Endothelial cell of umbilical vein (primary cell): ENCODE data around the gene FRMD4A. TPM values are rescaled to one million over a fixed set of nuclear protein-coding genes. Genes with fewer than 3 reads are reported as not detected.

ENCODE experiments used
- BruUV-seq: library from RNA; stranded (reverse); fragments of 400-500 nt; replicated peaks from 2 replicates; lab custom pipeline; 2021; lab: Mats Ljungman, UMichigan
- CTCF ChIA-PET: fragments of 300-600, 350-600 bp; sonication (Branson Sonifier 250); formaldehyde crosslinking; loops from one replicate; lab custom pipeline; 2021; ENCODE audit warnings: antibody characterized with exemption, inconsistent platforms; lab: Charles Lee
- POLR2A ChIA-PET: fragments of 300-600, 350-600 bp; sonication (Branson Sonifier 250); formaldehyde crosslinking; loops from one replicate; lab custom pipeline; 2021; ENCODE audit warnings: antibody characterized with exemption, inconsistent platforms; lab: Charles Lee
- DNase-seq: peaks from one replicate; pipeline ENCODE4 v3.0.0-alpha.2; 2011; ENCODE audit warnings: low read depth, low spot score
- FAIRE-seq: peaks from 2 replicates; lab custom pipeline; 2011; peaks lifted over from hg19 to GRCh38; lab: Jason Lieb, UNC
- H2AFZ ChIP-seq: 2 replicates; pipeline ENCODE4 v1.6.0; 2012; ENCODE audit warnings: low read depth, low read length, control low read depth, inconsistent platforms
- H3K27ac ChIP-seq: 2 replicates; pipeline ENCODE4 v1.5.1; 2011; ENCODE audit warnings: low read depth, mild to moderate bottlenecking, control low read depth, low read length, moderate library complexity; ENCODE audit not compliant: insufficient read depth
- H3K27me3 ChIP-seq, 2 experiments: 2 replicates each; pipeline versions ENCODE4 v1.6.0 to v1.6.1; 2011; ENCODE audit warnings: low read length in 2 of 2, mixed read lengths in 1 of 2; ENCODE audit not compliant: control insufficient read depth in 2 of 2, insufficient read depth in 2 of 2
- H3K36me3 ChIP-seq, 2 experiments: 2 replicates in 1 of 2; 3 replicates in 1 of 2; pipeline ENCODE4 v1.5.1; 2011; ENCODE audit warnings: low read length in 2 of 2, mild to moderate bottlenecking in 1 of 2, moderate library complexity in 1 of 2; ENCODE audit not compliant: control insufficient read depth in 2 of 2, insufficient read depth in 2 of 2; ENCODE audit errors: extremely low read depth in 1 of 2
- H3K4me1 ChIP-seq: 3 replicates; pipeline ENCODE4 v1.5.1; 2011; ENCODE audit warnings: mild to moderate bottlenecking, low read length; ENCODE audit not compliant: control insufficient read depth, insufficient read depth; ENCODE audit errors: extremely low read depth
- H3K4me2 ChIP-seq: 2 replicates; pipeline ENCODE4 v1.6.1; 2011; ENCODE audit warnings: low read length, control low read depth, mixed read lengths; ENCODE audit not compliant: insufficient read depth
- H3K4me3 ChIP-seq, 3 experiments: fragments of 200-600 bp in 1 of 3; sonication (generic), shearing (Covaris generic) in 1 of 3; replicated peaks in 1 of 3; 2 replicates each; pipeline ENCODE4 v1.5.1; 2011 to 2016; ENCODE audit warnings: control low read depth in 3 of 3, low read length in 3 of 3, mild to moderate bottlenecking in 2 of 3, inconsistent platforms in 1 of 3, low read depth in 1 of 3, moderate library complexity in 1 of 3; ENCODE audit not compliant: insufficient read depth in 1 of 3
- H3K79me2 ChIP-seq: 2 replicates; pipeline ENCODE4 v1.6.0; 2012; ENCODE audit warnings: low read length, inconsistent platforms; ENCODE audit not compliant: control insufficient read depth, insufficient read depth
- H3K9ac ChIP-seq: replicated peaks from 2 replicates; pipeline ENCODE3; 2011; ENCODE audit warnings: low read length, control low read depth; ENCODE audit not compliant: insufficient read depth; ENCODE audit errors: extremely low read depth
- H3K9me1 ChIP-seq: replicated peaks from 3 replicates; pipeline ENCODE4 v1.6.0; 2011; ENCODE audit warnings: mild to moderate bottlenecking, low read length; ENCODE audit not compliant: control insufficient read depth, insufficient read depth; ENCODE audit errors: extremely low read depth
- H3K9me3 ChIP-seq: replicated peaks from 2 replicates; pipeline ENCODE4 v1.5.1; 2012; ENCODE audit warnings: low read length, inconsistent platforms; ENCODE audit not compliant: control insufficient read depth, insufficient read depth
- H4K20me1 ChIP-seq: replicated peaks from 2 replicates; pipeline ENCODE3; 2011; ENCODE audit warnings: mild to moderate bottlenecking, low read length; ENCODE audit not compliant: control insufficient read depth, insufficient read depth; ENCODE audit errors: extremely low read depth
- EZH2 ChIP-seq: IDR thresholded peaks from 2 replicates; pipeline ENCODE4 v1.6.1; 2012; ENCODE audit warnings: borderline replicate concordance, low read depth, mild to moderate bottlenecking, moderate library complexity, low read length, inconsistent platforms; ENCODE audit not compliant: severe bottlenecking
- FOS ChIP-seq: IDR thresholded peaks from 2 replicates; pipeline ENCODE4 v1.6.1; 2011; ENCODE audit warnings: mild to moderate bottlenecking, low read length, moderate library complexity, borderline replicate concordance; ENCODE audit not compliant: insufficient read depth
- GATA2 ChIP-seq: IDR thresholded peaks from 2 replicates; pipeline ENCODE4 v1.7.0; 2011; ENCODE audit warnings: low read depth, mild to moderate bottlenecking, moderate library complexity, mixed read lengths, low read length; ENCODE audit not compliant: insufficient read length, insufficient read depth
- JUN ChIP-seq: IDR thresholded peaks from 2 replicates; pipeline ENCODE4 v1.6.1; 2011; ENCODE audit warnings: borderline replicate concordance, low read depth; ENCODE audit not compliant: insufficient read length, insufficient read depth
- MYC ChIP-seq: IDR thresholded peaks from one replicate; pipeline ENCODE4 v1.6.1; 2011; ENCODE audit warnings: mild to moderate bottlenecking, low read depth, low read length
- POLR2A ChIP-seq: IDR thresholded peaks from 2 replicates; pipeline ENCODE4 v1.6.1; 2012; ENCODE audit warnings: low read depth, mild to moderate bottlenecking, control low read depth, low read length
- POLR2AphosphoS5 ChIP-seq: IDR thresholded peaks from 2 replicates; pipeline ENCODE4 v1.6.1; 2012; ENCODE audit warnings: low read depth, mild to moderate bottlenecking, control low read depth, low read length, moderate library complexity; ENCODE audit not compliant: insufficient read depth
- dilution Hi-C: fragments of 300-500 bp; cut with MboI; formaldehyde crosslinking; loops from one replicate; pipeline ENCODE4 v1.15.0; 2019; ENCODE audit warnings: low sequenced_read_pairs; ENCODE audit not compliant: extremely low pct_ligation_motif_present
- intact Hi-C: fragments of 100-400 bp; cut with micrococcal nuclease; formaldehyde crosslinking; loops from one replicate; pipeline ENCODE4 v1.10.0; 2022
- polyA plus RNA-seq, 4 experiments: library from polyadenylated mRNA; depleted of rRNA in 3 of 4; stranded (reverse) in 3 of 4; unstranded in 1 of 4; fragments of >200 nt; gene quantifications; 2 replicates each; pipeline versions ENCODE4 v1.2.1 to v1.2.3, GENCODE V29; 2011 to 2012; ENCODE audit warnings: missing spikeins in 1 of 4
- total RNA-seq: library from RNA; stranded (reverse); gene quantifications from 2 replicates; pipeline ENCODE4 v1.2.3, GENCODE V29; 2021
- TF ChIP-seq, protein P1 (sequence below): IDR thresholded peaks from 2 replicates; pipeline ENCODE4 v1.6.1; 2011; ENCODE audit not compliant: insufficient read depth, insufficient read length
- TF ChIP-seq, protein P2 (sequence below), 2 donors: IDR thresholded peaks; 1 replicate in 1 of 2; 2 replicates in 1 of 2; pipeline ENCODE4 v1.5.1; 2011; ENCODE audit warnings: low read length in 2 of 2, mild to moderate bottlenecking in 2 of 2, moderate library complexity in 2 of 2, control low read depth in 1 of 2, inconsistent platforms in 1 of 2, low read depth in 1 of 2; ENCODE audit not compliant: insufficient read depth in 1 of 2; ENCODE audit errors: extremely low read depth in 1 of 2

FRMD4A gene
- total and polyA plus RNA-seq, 2 donors (not counting 3 experiments of a cell fraction or from before 2014, with no cell fraction given): 123 to 148 TPM

DNA sequence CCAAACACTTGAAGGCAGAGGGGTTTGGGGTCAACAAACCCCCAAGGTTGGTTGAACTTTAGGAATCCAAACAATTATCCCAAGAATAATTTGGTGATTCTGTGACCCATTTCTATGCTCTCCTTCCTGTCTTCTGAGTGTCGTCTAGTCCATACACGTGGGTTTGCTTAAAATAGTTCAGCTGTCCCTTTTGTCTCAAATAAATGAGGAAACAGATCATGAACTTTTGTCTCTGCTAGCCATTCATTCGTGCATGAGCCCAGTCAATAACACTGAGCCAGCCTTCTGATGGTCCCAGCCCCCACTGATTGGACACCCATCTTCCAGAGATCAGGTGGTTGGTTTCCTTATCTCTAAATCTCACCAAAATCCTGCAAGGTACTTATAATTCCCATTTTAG, 488.6 kb downstream of the FRMD4A start:
- BruUV-seq: no TSS peak

More for the DNA sequence above, 488.6 kb downstream of the FRMD4A start:
- H3K4me1 ChIP-seq: peaks cover 48% of the 10 kb centered on the region
- dilution Hi-C loops: no loop called here
- H2AFZ ChIP-seq: no peak overlapping the region
- H3K9me1 ChIP-seq: no peaks in the 10 kb centered on the region
- no peak overlapping the region for H3K4me3 ChIP-seq
- no peaks in the 10 kb centered on the region for H4K20me1 ChIP-seq
- peaks cover 0 to 2% of the 10 kb centered on the region in 2 experiments for H3K36me3 ChIP-seq
- no peak for FAIRE-seq
- H3K79me2 ChIP-seq: peaks cover 99% of the 10 kb centered on the region
- TF ChIP-seq POLR2AphosphoS5 (no peak), GATA2 (no peak), POLR2A (no peak), MYC (no peak), FOS (no peak), JUN (no peak), EZH2 (no peak)
- TF ChIP-seq, protein P1, sequence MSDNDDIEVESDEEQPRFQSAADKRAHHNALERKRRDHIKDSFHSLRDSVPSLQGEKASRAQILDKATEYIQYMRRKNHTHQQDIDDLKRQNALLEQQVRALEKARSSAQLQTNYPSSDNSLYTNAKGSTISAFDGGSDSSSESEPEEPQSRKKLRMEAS: no peak
- TF ChIP-seq, protein P2, sequence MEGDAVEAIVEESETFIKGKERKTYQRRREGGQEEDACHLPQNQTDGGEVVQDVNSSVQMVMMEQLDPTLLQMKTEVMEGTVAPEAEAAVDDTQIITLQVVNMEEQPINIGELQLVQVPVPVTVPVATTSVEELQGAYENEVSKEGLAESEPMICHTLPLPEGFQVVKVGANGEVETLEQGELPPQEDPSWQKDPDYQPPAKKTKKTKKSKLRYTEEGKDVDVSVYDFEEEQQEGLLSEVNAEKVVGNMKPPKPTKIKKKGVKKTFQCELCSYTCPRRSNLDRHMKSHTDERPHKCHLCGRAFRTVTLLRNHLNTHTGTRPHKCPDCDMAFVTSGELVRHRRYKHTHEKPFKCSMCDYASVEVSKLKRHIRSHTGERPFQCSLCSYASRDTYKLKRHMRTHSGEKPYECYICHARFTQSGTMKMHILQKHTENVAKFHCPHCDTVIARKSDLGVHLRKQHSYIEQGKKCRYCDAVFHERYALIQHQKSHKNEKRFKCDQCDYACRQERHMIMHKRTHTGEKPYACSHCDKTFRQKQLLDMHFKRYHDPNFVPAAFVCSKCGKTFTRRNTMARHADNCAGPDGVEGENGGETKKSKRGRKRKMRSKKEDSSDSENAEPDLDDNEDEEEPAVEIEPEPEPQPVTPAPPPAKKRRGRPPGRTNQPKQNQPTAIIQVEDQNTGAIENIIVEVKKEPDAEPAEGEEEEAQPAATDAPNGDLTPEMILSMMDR (IDR thresholded peaks at IDR 0.05; ENCODE audit: extremely low read depth in 1 of 2, insufficient read depth in 1 of 2, low read depth in 1 of 2, low read length in 2 of 2): no peak
- no peak for DNase-seq
- no peak overlapping the region for H3K4me2 ChIP-seq
- H3K27me3 ChIP-seq: no peaks in the 10 kb centered on the region
- no peak overlapping the region for H3K9ac ChIP-seq
- POLR2A ChIA-PET: no interaction called here
- intact Hi-C loops: no loop called here
- H3K9me3 ChIP-seq: no peaks in the 10 kb centered on the region
- no peak overlapping the region for H3K27ac ChIP-seq
- CTCF ChIA-PET: no interaction called here
